ENCODE data around the gene WWOX. TPM values are rescaled to one million over a fixed set of nuclear protein-coding genes. Genes with fewer than 3 reads are reported as not detected.

The WWOX gene
- total and polyA plus RNA-seq, 2 of the 13 experiments (the other 11 are each of a cell fraction or from before 2014, with no cell fraction given), result 9.1 to 37.4 TPM

- TF ChIP-seq TP53 (CRISPR knock-in tag; conservative IDR thresholded peaks at IDR 0.05), result no peak
- no peak; the same call in 1 of the 2 replicates for TF ChIP-seq KLF15 (CRISPR knock-in tag; IDR thresholded peaks at IDR 0.05; ENCODE audit: borderline replicate concordance)
- TF ChIP-seq ZNF644 (CRISPR knock-in tag; IDR thresholded peaks at IDR 0.05; ENCODE audit: low read depth), result peak; percentile 100
- TF ChIP-seq ZNF614 (CRISPR knock-in tag; IDR thresholded peaks at IDR 0.05; ENCODE audit: borderline replicate concordance), result peak; percentile 99
- peak; percentile 97 for TF ChIP-seq ZSCAN30 (CRISPR knock-in tag; IDR thresholded peaks at IDR 0.05)
- no peak for TF ChIP-seq MNT (IDR thresholded peaks at IDR 0.05)
- TF ChIP-seq KMT2A (CRISPR knock-in tag; IDR thresholded peaks at IDR 0.05), result 0 out of 2 replicates have a peak, but pooled peaks have one; percentile 66
- peak; percentile 88; the same call in 1 of the 2 replicates for TF ChIP-seq AKAP8 (CRISPR knock-in tag; IDR thresholded peaks at IDR 0.05)
- no peak for TF ChIP-seq ZKSCAN5 (CRISPR knock-in tag; IDR thresholded peaks at IDR 0.05)
- TF ChIP-seq SNRNP70 (IDR thresholded peaks at IDR 0.05; ENCODE audit: low read depth, low read length), result no peak
- TF ChIP-seq ZNF883 (CRISPR knock-in tag; IDR thresholded peaks at IDR 0.05; ENCODE audit: not compliant biosample characterization), result no peak
- TF ChIP-seq JUN (CRISPR knock-in tag; IDR thresholded peaks at IDR 0.05), result peak; percentile 76; the same call in 1 of the 2 replicates
- TF ChIP-seq CEBPZ (IDR thresholded peaks at IDR 0.05; ENCODE audit: low read length), result no peak
- no peak; the same call in 1 of the 2 replicates for TF ChIP-seq FOSL1 (CRISPR knock-in tag; IDR thresholded peaks at IDR 0.05; ENCODE audit: borderline replicate concordance)
- no peak for TF ChIP-seq ZUFSP (CRISPR knock-in tag; IDR thresholded peaks at IDR 0.05; ENCODE audit: borderline replicate concordance)
- TF ChIP-seq ZNF282 (IDR thresholded peaks at IDR 0.05; ENCODE audit: partially characterized antibody), result no peak
- TF ChIP-seq SP140L (CRISPR knock-in tag; IDR thresholded peaks at IDR 0.05; ENCODE audit: borderline replicate concordance), result peak; percentile 77; the same call in 1 of the 2 replicates
- TF ChIP-seq, protein P1, sequence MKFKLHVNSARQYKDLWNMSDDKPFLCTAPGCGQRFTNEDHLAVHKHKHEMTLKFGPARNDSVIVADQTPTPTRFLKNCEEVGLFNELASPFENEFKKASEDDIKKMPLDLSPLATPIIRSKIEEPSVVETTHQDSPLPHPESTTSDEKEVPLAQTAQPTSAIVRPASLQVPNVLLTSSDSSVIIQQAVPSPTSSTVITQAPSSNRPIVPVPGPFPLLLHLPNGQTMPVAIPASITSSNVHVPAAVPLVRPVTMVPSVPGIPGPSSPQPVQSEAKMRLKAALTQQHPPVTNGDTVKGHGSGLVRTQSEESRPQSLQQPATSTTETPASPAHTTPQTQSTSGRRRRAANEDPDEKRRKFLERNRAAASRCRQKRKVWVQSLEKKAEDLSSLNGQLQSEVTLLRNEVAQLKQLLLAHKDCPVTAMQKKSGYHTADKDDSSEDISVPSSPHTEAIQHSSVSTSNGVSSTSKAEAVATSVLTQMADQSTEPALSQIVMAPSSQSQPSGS (CRISPR knock-in tag; IDR thresholded peaks at IDR 0.05), result peak; percentile 98
- TF ChIP-seq U2AF2 (IDR thresholded peaks at IDR 0.05; ENCODE audit: low read depth, low read length), result 0 out of 2 replicates have a peak, but pooled peaks have one; percentile 45
- TF ChIP-seq ZNF510 (CRISPR knock-in tag; IDR thresholded peaks at IDR 0.05; ENCODE audit: low read depth), result 0 out of 2 replicates have a peak, but pooled peaks have one; percentile 65
- TF ChIP-seq ATAD3A (CRISPR knock-in tag; IDR thresholded peaks at IDR 0.05), result no peak
- TF ChIP-seq ELF3 (CRISPR knock-in tag; IDR thresholded peaks at IDR 0.05), result peak; percentile 95
- peak; percentile 89; the same call in 1 of the 2 replicates for TF ChIP-seq RFXANK (CRISPR knock-in tag; IDR thresholded peaks at IDR 0.05)
- 0 out of 2 replicates have a peak, but pooled peaks have one; percentile 23 for TF ChIP-seq ZNF3 (CRISPR knock-in tag; IDR thresholded peaks at IDR 0.05)
These were observed 197.7 kb downstream of the WWOX start (continued) for GRCh38 chr16:78297066-78297666.
